NOMO-1 (cell line): ENCODE measurements around the gene ZMYND10.

Source experiments
- DNase-seq, 2 experiments: peaks; one replicate each; lab custom pipeline; 2025; ENCODE audit not compliant: unreplicated experiment in 2 of 2; lab: John Stamatoyannopoulos, UW

Gene ZMYND10

DNA sequence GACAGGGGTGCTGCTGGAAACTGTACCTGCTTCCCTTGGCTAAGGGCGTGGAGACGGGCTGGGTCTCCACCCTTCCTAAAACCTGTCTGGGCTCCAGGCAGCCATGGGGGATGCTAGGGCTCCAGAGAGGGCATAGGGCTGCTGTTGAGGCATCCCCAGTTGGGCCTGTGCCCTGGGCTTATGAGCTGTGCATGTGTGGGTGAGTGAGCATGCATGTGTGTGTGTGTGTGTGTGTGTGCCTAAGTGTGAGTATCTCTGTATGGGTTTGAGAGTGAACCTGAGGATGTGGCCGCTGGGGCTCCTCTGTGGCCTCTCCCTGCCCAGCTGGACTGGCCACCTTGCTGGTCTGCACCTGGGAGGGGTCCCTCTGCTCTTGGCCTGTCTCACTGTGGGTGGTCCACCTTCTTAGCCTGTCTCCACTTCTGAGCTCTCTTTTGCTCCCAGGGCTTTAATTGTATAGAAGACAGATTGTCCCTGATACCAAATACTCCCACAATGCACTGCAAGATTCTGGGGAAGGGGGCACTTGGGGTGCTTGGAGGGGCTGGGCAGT is 25.7 kb upstream of the ZMYND10 start:
- no peak for DNase-seq

DNA sequence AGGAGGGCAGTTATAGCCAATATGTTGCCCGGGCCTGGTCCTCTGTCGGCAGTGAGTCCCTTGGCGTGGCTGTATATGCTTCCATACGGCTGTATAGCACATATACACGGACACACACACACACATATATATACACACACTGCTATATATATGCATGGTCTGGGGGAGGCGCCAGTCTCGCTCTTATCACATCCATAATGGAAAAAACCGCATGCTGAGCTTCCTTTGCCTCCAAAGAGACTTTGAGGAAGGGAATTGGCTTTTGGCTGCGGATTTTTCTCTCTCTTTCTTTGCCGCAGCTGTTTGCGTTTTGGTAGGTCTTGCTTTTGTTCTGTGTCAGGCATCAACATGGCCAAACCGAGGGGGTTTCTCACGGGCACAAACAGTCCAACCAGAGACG is 25.1 kb upstream of the ZMYND10 start:
- peak; percentile 19 to 23 for DNase-seq

DNA sequence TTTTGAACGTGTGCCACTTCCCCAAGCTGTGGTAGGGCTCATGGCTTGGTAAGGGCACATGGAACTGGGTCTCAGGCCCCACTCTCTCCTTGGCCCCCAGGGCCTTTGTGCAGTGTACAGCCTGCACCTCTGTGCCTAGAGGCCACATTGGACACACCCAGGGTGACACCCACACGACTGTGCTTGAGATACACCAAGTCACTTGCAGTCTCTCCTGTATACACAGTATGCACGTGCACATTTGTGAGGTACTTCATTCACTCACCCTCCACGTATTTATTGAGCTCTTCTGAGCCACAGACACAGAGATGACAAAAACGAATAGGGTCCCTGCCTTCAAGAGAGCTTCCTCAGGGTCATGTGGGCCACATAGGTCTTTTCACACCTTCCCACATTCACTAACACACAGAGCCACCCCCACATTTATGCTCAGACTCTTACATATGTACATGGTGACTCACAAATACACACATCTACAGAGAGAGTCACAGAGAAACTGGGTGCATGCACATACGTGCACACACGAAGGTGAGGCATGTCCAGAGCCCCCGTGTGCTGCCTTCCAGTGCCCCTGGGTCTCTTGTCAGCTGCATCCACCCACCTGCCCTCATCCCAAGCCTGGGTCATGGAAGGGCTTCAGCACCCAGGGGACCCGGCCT is 23.6 kb upstream of the ZMYND10 start:
- DNase-seq, result no peak

DNA sequence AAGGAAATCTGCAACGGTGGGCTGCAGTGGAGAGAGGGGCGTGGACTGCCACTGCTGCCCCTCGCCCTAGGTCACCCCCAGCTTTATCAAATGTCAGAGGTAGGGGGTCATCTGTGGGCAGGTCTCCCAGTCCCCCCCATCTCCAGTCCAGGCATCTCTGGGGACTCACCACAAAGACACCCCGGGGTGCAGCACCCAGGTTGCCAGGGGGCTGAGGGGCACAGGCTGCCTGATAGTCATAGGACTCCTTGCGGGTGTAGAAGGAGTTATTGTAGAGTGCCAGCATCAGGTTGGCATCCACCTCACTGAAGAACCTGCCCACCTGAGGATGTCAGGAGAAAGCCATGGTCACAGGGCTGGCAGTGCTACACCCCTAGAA is 20.3 kb upstream of the ZMYND10 start:
- no peak for DNase-seq

DNA sequence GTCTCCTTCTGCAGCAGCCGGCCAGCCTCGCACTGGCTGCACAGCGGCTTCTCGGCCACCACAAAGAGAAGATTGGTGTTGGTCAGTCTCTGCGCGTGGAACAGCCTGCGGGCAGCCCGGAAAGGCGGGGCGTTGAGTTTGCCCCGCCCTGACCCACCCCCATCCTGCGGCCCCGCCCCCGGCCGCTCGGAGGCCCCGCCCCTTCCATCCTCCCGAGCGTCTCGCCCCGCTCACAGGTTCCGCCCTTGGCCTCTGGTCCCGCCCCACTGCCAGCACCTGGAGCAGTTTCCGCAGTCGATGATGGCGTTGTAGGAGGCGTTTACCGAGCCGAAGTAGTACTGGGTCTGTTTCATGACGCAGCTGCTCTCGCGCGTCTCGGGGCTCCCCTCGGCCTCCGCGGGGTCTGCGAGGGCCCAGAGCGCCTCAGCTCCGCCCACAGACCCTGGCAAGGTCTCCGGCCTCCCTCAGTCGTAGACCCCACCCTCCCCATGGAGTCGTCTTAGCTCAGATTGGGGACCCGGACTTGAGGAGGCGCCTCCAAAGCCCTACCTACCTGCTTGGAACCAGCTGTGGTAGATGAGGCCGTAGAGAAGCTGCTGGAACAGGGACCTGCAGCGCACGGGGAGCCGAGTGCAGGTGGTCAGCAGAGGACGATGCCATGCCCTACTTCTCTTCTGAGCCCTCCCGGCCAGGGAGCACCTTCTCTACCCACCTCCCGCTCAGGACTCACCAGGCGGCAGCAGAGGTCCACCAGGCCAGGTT is 19.7 kb upstream of the ZMYND10 start:
- DNase-seq, result peak; percentile 83 to 89

DNA sequence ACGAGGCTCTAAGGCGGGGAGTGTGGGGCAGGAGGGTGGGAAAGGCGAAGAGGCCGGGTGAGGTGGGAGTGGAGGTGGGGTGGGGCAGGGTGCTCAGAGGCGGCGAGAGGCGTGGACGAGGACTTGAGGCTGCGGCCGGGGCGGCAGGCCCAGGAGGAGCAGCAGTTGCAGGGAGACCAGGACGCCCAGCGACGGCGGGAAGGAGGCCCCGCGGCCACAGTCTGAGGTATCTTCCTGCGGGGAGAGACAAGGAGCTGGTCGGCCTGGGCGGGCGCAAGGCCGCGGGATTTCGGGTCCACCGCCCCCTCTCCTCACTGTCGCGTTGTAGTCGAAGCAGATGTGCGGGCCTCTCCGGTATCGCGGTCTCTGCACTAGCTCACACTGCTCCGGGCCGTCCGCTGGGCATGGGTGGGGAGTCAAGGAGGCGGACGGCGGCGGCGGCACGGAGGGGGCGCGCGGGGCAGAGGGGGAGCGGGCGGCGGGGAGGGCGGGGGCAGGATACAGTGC is 19.1 kb upstream of the ZMYND10 start:
- DNase-seq, result no peak

DNA sequence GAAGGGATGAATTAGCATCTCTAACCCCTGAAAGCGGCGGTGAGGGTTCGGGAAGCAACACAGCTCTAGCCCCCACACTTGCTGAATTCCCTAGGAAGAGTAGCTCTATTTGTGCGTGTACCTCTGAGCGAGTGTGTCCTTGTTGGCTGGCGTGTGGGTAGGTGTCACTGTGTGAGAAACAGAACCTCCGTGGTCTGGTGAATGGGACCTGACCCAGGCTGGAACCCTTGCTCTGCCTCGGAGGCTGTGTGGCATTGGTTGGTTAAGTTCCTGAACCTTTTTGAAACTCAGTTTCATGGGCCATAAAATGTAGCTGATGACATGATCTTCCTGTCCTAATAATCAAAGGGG is 14.2 kb upstream of the ZMYND10 start:
- no peak for DNase-seq

DNA sequence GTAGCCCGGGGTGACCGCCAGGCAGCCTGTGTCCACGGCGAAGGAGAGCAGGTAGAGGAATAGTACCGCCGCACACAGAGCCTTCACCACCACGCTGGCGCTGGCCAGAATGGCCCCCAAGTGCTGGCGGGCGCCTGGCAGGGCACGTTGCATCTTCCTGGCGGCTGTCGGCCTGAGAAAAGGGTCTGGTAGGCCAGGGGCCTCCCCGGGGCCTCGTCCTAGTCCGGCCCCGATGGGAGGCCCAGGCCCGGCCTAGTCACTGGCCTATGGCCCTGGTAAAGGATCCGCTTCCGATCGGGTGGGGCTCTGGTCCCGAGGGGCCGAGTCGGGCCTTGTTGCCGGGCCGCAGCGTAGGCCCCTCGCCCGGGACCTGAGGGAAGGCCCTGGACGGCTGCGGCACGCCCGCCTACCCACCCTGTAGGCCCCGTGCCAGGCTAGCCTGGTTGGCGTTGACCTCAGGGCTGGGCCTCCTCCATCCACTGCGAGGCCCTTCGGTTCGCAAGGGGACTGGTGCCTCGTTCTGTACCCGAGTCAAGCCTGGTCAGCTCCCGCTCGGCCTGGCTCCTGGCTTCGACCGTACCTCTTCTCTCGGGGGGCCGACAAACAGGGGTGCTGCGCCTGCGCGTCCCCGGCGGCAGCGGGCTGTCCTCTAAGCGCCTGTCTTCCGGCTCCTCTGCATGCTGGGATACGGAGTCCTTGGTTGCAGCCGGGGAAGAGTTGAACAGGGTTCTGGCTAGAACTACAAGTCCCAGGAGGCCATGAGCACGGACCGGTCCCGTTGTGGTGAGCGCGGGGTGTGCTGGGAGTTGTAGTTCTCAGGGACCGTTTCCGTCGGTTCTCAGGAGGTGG is 13.6 kb upstream of the ZMYND10 start, which contains the start of gene TMEM115:
Gene TMEM115 (minus strand): TSS at position 611 of the 849 bp plus-strand sequence. CDS start 458 bp downstream, at position 153.
- peak; percentile 92 to 99 for DNase-seq

DNA sequence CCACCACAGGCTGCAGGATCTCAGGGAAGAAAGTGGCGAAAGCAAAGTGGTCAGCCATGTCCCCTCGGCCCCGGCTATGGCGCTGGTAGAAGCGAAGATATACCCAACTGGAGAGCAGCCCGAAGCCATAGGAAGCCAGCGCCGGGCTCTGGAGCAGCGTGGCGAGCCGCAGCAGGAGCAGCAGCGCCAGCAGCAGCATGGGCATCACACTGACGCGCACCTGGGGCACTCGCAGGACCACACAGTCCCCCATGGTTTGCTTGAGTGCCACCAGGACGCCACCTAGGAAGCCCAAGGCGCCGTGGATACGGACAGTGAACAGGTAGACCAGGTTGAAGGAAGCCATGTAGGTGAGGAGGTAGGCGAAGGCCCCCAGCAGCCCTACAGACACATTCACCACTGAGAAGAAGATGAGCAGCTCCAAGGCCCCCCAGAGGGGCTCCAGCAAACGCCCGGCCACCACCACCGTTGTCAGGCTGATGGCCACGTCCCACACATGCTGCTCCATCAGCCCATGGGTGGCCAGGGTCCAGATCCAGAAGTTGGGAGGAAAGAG is 12.9 kb upstream of the ZMYND10 start:
- DNase-seq, result no peak

DNA sequence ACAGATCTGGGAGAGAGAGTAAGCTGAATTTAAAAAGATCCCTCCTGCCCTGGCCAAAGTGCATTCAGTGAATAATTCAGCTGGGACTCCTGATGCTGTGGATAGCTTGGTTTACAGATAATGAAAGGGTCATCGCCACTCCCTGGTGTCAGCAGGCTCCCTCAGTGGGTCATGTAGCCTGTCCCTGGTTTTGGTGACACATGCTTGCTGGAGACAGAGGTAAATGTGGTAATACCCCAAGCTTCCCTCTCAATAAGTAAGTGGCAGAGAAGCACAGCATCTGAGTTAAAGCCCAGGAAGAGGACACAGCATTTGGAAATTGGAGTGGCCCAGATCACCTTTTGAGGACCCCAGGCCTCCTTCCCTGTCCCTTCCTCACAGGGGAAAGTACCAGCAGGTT is 11.9 kb upstream of the ZMYND10 start:
- DNase-seq, result no peak

DNA sequence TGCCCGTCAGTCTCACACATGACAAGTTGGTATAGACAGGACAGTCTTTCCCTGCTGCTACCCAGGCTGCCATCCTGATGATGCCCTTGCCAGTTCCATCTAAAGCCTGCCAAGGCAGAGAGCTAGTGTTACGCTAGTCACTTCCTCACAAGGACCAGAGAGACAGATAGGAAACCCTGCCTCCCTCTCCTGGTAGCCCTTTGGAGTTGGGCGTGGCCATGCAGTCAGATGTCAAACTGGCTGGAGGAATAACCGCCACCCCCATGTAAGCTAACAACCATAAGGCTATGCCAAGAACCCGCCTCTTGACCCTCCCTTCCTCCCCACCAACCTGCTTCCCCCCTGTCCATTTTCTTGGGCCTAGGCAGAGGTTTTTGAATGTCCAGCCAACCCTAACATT is 11.0 kb upstream of the ZMYND10 start:
- peak in 1 of 2 experiments; percentile 23 for DNase-seq

DNA sequence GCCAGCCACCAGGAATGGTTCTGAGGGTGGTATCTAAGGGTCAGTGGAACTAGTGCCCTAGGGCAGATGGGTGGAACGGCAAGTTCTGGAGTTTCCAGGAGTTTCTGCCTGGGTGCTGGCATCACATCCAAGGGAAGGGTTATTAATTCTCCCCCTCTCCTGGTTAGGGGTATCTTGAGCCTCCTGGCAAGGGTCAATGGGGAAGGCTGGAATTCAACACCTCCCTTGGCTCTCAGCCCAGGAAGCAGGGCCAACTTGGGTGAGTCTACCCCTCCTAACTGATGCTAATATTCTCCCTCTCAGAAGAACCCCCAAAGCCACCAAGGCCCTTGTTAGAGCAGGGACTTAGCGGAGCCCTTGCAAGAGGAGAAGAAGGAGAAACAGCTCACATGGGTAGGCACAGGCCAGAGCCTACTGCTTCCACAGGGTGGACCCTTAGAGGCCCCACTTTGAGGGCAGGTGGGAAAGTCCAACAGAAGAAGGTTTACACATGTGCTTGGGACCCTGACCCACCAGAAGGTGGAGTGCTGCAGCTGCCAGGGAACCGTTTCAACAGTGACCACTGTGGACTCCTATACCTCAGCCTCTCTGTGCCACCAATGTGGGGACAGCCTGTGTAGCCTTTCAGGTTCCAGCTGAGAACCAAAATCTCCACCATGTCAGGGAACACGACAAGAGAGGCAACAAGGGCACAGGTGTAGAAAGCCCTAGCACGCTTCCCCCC is 10.5 kb upstream of the ZMYND10 start:
- DNase-seq, result no peak

DNA sequence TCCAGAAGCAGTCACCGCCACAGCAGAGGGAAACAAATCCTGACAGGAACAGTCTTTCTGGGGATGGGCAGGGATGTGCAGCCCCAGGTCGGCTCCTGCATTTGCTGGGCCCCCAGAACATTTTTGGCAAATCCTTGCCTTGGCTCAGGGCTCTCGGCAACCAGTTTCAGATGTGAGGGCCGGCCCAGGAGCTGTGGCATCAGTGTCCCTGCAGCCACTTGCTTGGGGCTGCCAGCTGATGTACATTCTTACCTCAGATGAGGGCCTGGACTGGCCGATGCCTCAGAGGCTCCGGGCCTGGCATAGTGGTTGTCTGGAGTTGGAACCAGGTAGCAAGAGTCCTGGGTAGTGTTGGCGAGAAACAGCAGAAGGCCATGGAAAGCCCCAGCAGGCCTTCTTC is 9.3 kb upstream of the ZMYND10 start:
- DNase-seq, result no peak

DNA sequence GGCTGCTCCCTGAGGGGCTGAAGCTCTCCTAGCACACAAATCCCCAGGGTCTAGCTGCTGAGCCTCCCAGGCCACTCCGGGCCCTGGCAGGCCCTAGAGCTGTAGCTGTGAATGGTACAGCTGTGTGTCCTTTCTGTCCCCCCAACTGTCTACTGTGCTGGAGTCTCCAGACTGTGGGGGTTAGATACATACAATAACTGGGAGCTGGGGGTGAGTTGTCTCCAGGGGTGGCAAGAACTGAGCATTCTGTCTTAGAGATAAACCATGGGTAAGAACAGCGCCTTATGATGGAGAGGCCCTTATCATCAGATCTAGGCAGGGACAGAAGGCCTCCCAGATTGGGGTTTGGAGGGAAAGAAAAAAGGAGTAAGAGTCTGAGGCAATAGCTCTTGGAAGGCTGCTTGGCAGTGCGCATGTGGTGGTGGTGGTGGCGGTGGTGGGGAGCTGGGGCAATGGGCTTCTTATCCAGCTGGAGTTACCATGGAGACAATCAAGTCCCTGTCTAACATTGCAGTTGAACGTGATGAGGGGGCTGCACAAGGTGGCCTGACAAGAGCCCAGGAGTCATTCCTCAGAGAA is 8.7 kb upstream of the ZMYND10 start:
- no peak for DNase-seq

DNA sequence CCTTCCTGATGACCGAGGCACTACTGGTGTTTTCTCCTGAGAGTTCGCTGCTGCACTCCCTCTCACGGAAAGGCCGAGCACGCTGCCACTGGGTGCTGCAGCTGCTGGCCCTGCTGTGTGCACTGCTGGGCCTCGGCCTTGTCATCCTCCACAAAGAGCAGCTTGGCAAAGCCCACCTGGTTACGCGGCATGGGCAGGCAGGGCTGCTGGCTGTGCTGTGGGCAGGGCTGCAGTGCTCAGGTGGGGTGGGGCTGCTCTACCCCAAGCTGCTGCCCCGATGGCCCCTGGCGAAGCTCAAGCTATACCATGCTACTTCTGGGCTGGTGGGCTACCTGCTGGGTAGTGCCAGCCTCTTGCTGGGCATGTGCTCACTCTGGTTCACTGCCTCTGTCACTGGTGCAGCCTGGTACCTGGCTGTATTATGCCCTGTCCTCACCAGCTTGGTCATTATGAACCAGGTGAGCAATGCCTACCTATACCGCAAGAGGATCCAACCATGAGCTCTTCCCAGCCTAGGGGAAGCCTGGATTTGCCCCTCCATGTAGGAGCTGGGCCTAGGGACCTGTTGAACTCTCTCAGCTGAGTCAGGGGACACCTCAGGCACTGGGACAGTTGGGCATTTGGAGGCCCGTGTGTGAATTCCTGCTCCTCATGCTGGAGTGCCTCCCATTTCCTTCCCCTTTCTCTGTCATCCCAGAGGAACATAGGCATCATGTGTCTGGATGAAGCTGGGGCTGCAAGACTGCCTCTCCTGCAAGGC is 7.9 kb upstream of the ZMYND10 start:
- DNase-seq, result no peak

DNA sequence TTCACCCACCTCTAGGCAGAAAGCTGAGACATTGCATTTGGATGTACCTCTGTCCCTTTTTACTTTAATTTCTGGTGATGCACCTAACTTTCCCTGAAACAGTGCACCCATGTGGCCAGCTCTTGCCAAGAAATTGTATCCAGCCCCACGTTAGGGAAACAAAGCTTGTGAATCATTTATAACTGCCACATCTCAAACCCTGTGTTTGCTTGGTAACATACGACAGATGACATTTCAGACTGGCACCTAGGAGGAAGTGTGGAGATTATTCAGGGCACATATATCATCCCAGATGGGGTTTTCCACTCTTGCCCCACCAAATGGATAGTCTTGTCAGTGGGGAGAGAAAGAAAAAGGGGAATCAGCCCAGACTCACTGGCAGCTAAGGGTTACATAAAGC is 7.2 kb upstream of the ZMYND10 start:
- DNase-seq, result no peak

DNA sequence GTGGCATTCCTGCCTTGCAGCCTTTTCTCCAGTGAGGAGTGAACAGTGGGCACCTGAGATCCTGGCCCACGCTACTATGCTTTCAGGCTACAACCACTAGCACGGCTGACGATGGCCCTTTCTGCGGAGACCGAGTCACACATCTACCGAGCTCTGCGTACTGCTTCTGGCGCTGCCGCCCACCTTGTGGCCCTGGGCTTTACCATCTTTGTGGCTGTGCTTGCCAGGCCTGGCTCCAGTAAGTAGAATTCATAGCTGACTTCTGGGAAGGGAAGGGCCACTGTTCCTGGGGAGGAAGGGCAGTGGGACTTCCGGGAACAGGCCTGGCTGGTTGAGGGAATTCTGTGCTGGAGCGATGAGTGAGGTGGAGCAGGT is 5.8 kb upstream of the ZMYND10 start:
- DNase-seq, result no peak

DNA sequence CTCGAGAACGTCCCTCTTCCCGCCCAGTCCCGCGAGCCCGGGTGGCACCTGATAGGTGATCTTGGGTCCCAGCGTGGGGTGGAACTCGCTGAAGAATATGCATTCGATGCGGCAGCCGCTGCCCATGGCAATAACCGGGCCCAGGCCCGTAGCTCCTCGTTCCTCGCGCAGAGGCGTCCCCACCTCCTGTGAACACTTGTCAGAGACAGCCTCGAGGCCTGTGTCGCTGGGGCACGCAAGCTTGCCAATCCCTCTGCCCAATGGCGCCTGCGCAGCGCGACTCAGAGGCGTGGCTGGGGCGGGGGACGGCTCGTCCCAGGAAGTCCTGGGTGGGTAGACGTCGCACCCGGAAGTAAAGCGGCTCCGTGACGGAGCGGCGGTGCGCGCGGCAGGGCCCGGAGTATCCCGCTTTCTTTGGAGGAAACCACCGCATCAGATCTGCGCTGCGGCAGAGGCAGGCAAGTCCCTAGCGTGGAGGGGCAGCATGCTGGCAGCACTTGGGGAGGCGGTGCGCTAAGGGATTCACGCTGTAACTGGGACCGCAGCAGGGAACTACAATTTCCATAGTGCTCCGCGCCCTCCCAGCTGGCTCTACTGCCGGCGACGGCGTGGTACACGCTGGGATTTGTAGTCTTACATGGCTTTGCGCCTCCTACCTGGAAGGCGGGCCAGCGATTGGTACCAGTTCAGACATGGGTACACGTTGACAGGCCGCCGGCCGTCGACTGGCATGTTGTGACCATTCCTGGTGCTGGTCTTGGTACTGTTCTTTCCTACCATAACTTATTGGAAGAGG is 5.2 kb upstream of the ZMYND10 start, which contains the start of the genes CYB561D2 and NPRL2:
Gene CYB561D2 (plus strand): TSS at position 336 of the 796 bp plus-strand sequence. CDS start 572 bp downstream, outside the sequence.
Gene NPRL2 (minus strand): TSS at position 249 of the 796 bp plus-strand sequence. CDS start 123 bp downstream, at position 126.
- peak; percentile 91 to 94 for DNase-seq
